A549 (cell line): ENCODE data around the gene PRR14L. TPM values are rescaled to one million over a fixed set of nuclear protein-coding genes. Genes with fewer than 3 reads are reported as not detected.

Experiments used
- ATAC-seq, 2 experiments: fragments of 200-7000 bp in 1 of 2; fragments of >200 bp in 1 of 2; cut with Nextera tagmentation in 1 of 2; cut with Tn5 transposase in 1 of 2; 3 replicates each; pipeline versions ENCODE4 v1.8.0 to v1.9.1; 2018 to 2020; ENCODE audit warnings: mild to moderate bottlenecking in 1 of 2, moderate library complexity in 1 of 2
- CTCF ChIA-PET: fragments of 300-600 bp; sonication (Branson Sonifier 250); formaldehyde crosslinking; extraction: SDS; loops from one replicate; lab custom pipeline; 2021; ENCODE audit warnings: antibody characterized with exemption, inconsistent platforms; lab: Yijun Ruan, JAX
- POLR2A ChIA-PET: fragments of 350-600 bp; formaldehyde crosslinking; extraction: SDS; loops from one replicate; lab custom pipeline; 2021; ENCODE audit warnings: antibody characterized with exemption, inconsistent platforms; lab: Yijun Ruan, JAX
- DNase-seq, 2 experiments: peaks; one replicate each; pipeline versions ENCODE4 v3.0.0 to v3.0.0-alpha.2; 2011 to 2016; ENCODE audit warnings: low read depth in 1 of 2, low spot score in 1 of 2
- FAIRE-seq: peaks from 2 replicates; lab custom pipeline; 2011; peaks lifted over from hg19 to GRCh38; lab: Jason Lieb, UNC
- H3K27ac ChIP-seq, 2 experiments: fragments of >200 bp; sonication (Bioruptor Twin); formaldehyde crosslinking; 3 replicates each; pipeline ENCODE4 v1.5.1; 2016 to 2017
- H3K4me1 ChIP-seq: fragments of >200 bp; sonication (Bioruptor Twin); formaldehyde crosslinking; 3 replicates; pipeline ENCODE4 v1.6.1; 2016
- H3K4me2 ChIP-seq: fragments of >200 bp; sonication (Bioruptor Twin); formaldehyde crosslinking; 3 replicates; pipeline ENCODE4 v1.6.1; 2016
- H3K4me3 ChIP-seq: fragments of >200 bp; sonication (Bioruptor Twin); formaldehyde crosslinking; 3 replicates; pipeline ENCODE4 v1.5.1; 2016
- H3K9me3 ChIP-seq: fragments of >200 bp; sonication (Bioruptor Twin); formaldehyde crosslinking; 3 replicates; pipeline ENCODE4 v1.6.1; 2016
- CBX8 ChIP-seq: fragments of 200-600 bp; sonication (generic); IDR thresholded peaks from 2 replicates; pipeline ENCODE4 v1.6.1; 2016
- CEBPB ChIP-seq, 2 experiments: fragments of >200 bp in 1 of 2; sonication (Bioruptor Twin) in 1 of 2; formaldehyde crosslinking in 1 of 2; IDR thresholded peaks; 2 replicates each; pipeline ENCODE4 v1.6.1; 2012 to 2016
- EHMT2 ChIP-seq: fragments of 200-600 bp; sonication (generic); IDR thresholded peaks from 2 replicates; pipeline ENCODE4 v1.6.1; 2016; ENCODE audit warnings: antibody characterized with exemption, low read depth, mild to moderate bottlenecking, moderate library complexity
- EP300 ChIP-seq, 2 experiments: fragments of >200 bp; sonication (Bioruptor Twin); formaldehyde crosslinking; IDR thresholded peaks; 2 replicates in 1 of 2; 3 replicates in 1 of 2; pipeline ENCODE4 v1.6.1; 2016 to 2017
- ESRRA ChIP-seq: fragments of 150-350 bp; IDR thresholded peaks from 2 replicates; pipeline ENCODE4 v1.6.1; 2014; ENCODE audit warnings: mild to moderate bottlenecking, low read length, borderline replicate concordance
- FOXS1 ChIP-seq: fragments of 250-450 bp; sonication (Bioruptor Pico); IDR thresholded peaks from 2 replicates; pipeline ENCODE4 v1.5.0; 2020; ENCODE audit warnings: mild to moderate bottlenecking, moderate library complexity
- HDAC2 ChIP-seq: fragments of 200-600 bp; sonication (generic); IDR thresholded peaks from 2 replicates; pipeline ENCODE4 v1.6.1; 2016
- HEYL ChIP-seq: fragments of 250-450 bp; sonication (Bioruptor Pico); IDR thresholded peaks from 2 replicates; pipeline ENCODE4 v1.8.0; 2021; ENCODE audit warnings: mild to moderate bottlenecking, moderate library complexity
- KDM1A ChIP-seq: fragments of 200-600 bp; sonication (generic); IDR thresholded peaks from 2 replicates; pipeline ENCODE4 v1.6.1; 2016; ENCODE audit warnings: low read depth, mild to moderate bottlenecking
- MAFK ChIP-seq: fragments of 450-650 bp; IDR thresholded peaks from 2 replicates; pipeline ENCODE4 v1.6.1; 2014; ENCODE audit not compliant: partially characterized antibody
- MAZ ChIP-seq: fragments of 150-350 bp; IDR thresholded peaks from 2 replicates; pipeline ENCODE4 v1.6.1; 2014; ENCODE audit warnings: antibody characterized with exemption, low read depth, low read length, borderline replicate concordance
- NFE2L2 ChIP-seq: fragments of 150-350 bp; conservative IDR thresholded peaks from 2 replicates; pipeline ENCODE4 v1.6.1; 2014; ENCODE audit warnings: low read length
- NPAS2 ChIP-seq: fragments of 250-450 bp; sonication (Bioruptor Pico); IDR thresholded peaks from 2 replicates; pipeline ENCODE4 v1.8.0; 2022; ENCODE audit warnings: mild to moderate bottlenecking, moderate library complexity, borderline replicate concordance
- PHF8 ChIP-seq: fragments of 200-600 bp; sonication (generic); IDR thresholded peaks from 2 replicates; pipeline ENCODE4 v1.6.1; 2016; ENCODE audit warnings: low read depth, mild to moderate bottlenecking, antibody characterized with exemption, moderate library complexity, borderline replicate concordance
- POLR2AphosphoS2 ChIP-seq: conservative IDR thresholded peaks from 2 replicates; pipeline ENCODE4 v1.6.1; 2012; ENCODE audit warnings: low read length, improper control_type of control experiment, inconsistent platforms
- SREBF2 ChIP-seq: fragments of 450-650 bp; IDR thresholded peaks from 2 replicates; pipeline ENCODE4 v1.6.1; 2014; ENCODE audit warnings: mild to moderate bottlenecking, moderate library complexity
- ZC3H11A ChIP-seq: fragments of 450-650 bp; IDR thresholded peaks from 2 replicates; pipeline ENCODE4 v1.6.1; 2014; ENCODE audit warnings: antibody characterized with exemption, mild to moderate bottlenecking
- ZFP36 ChIP-seq: fragments of 450-650 bp; IDR thresholded peaks from 2 replicates; pipeline ENCODE4 v1.6.1; 2014; ENCODE audit warnings: borderline replicate concordance; ENCODE audit not compliant: partially characterized antibody
- ZSCAN20 ChIP-seq: fragments of 250-450 bp; sonication (Bioruptor Pico); IDR thresholded peaks from 2 replicates; pipeline ENCODE4 v1.8.0; 2022; ENCODE audit warnings: mild to moderate bottlenecking, moderate library complexity
- WGBS: methylation state at CpG from one replicate; pipeline ENCODE4 v1.1.6; 2017; ENCODE audit errors: missing lambda C conversion rate; 5-methylcytosine and 5-hydroxymethylcytosine counted together
- polyA plus RNA-seq, 4 experiments: library from polyadenylated mRNA; depleted of rRNA in 3 of 4; stranded (reverse); fragments of >200 nt; fragmentation: RNase III in 1 of 4; extraction: RNeasy Plus Mini Kit Qiagen cat#74134 plus additional on column Dnase treatment in 1 of 4; gene quantifications; 2 replicates in 3 of 4; 3 replicates in 1 of 4; pipeline ENCODE4 v1.2.3, GENCODE V29; 2011 to 2017
- TF ChIP-seq, protein P1 (sequence below): fragments of >200 bp; sonication (Bioruptor Twin); formaldehyde crosslinking; IDR thresholded peaks from 3 replicates; pipeline ENCODE4 v1.6.1; 2016
- TF ChIP-seq, protein P2 (sequence below): fragments of 150-350 bp; IDR thresholded peaks from 2 replicates; pipeline ENCODE4 v1.6.1; 2014; ENCODE audit warnings: low read depth, mild to moderate bottlenecking, low read length
- TF ChIP-seq, protein P3 (sequence below): fragments of 450-650 bp; IDR thresholded peaks from 2 replicates; pipeline ENCODE4 v1.6.1; 2014; ENCODE audit warnings: antibody characterized with exemption

Gene PRR14L
- polyA plus RNA-seq, 2 of the 4 experiments (the other 2 are of a cell fraction): 5.6 to 15.7 TPM

DNA sequence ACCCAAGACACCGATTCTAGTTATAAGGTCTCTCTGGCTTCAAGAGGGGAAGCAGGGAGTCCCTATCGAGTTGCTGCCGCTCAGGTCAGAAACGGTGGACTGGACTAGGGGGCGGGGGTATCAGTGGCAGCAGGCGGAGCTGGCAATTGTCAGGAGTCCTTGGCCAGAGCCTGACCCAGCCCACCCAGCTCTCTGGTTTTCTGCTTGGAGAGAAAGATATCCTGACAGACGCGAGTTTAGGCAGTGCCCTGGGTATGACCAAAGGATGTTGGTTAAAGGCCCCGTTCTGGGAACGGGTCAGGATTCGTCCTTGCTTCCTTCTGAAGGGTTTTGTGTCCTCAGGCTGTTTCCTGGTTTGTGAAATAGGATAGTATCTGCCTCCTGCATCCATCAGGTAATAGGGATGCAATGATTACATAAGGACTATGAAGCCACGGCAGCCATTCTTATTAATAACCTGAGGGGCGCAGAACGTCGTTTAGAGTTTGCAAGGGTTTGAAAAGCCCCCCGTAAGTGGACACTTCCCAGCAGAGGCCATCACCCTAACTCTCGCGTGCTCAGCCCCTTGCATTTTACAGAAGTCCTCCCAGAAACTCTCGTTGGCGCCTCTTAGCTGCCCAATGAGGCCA, 3.2 kb upstream of the PRR14L start:
- peaks cover 22% of the 10 kb centered on the region; the same call in 2 of the 3 replicates for H3K4me1 ChIP-seq
- ATAC-seq (peak; percentile 17 to 31), DNase-seq (peak in 1 of 2 experiments; percentile 5), FAIRE-seq (no peak)
- 55% methylated on average over 17 of the region's 20 CpGs for WGBS
- H3K4me3 ChIP-seq: peak overlapping the region; percentile 82
- ChIA-PET CTCF (interaction anchor here (1.1 kb wide), 2 partner anchors 13 to 87 kb away, joined by 3 to 4 read pairs; no protein-coding TSS in a partner anchor), POLR2A (interaction anchor here (0.9 to 1.4 kb wide), 2 partner anchors 72 to 91 kb away, joined by 3 read pairs; partner anchors contain the start of gene PISD)
- no peaks in the 10 kb centered on the region for H3K9me3 ChIP-seq
- no peak for TF ChIP-seq CBX8
- TF ChIP-seq, protein P1, sequence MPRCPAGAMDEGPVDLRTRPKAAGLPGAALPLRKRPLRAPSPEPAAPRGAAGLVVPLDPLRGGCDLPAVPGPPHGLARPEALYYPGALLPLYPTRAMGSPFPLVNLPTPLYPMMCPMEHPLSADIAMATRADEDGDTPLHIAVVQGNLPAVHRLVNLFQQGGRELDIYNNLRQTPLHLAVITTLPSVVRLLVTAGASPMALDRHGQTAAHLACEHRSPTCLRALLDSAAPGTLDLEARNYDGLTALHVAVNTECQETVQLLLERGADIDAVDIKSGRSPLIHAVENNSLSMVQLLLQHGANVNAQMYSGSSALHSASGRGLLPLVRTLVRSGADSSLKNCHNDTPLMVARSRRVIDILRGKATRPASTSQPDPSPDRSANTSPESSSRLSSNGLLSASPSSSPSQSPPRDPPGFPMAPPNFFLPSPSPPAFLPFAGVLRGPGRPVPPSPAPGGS: no peak
- TF ChIP-seq MAFK: no peak
- TF ChIP-seq CEBPB (IDR thresholded peaks at IDR 0.05): no peak
- H3K4me2 ChIP-seq: peak overlapping the region; percentile 95
- H3K27ac ChIP-seq: peak overlapping the region; percentile 91 to 95

DNA sequence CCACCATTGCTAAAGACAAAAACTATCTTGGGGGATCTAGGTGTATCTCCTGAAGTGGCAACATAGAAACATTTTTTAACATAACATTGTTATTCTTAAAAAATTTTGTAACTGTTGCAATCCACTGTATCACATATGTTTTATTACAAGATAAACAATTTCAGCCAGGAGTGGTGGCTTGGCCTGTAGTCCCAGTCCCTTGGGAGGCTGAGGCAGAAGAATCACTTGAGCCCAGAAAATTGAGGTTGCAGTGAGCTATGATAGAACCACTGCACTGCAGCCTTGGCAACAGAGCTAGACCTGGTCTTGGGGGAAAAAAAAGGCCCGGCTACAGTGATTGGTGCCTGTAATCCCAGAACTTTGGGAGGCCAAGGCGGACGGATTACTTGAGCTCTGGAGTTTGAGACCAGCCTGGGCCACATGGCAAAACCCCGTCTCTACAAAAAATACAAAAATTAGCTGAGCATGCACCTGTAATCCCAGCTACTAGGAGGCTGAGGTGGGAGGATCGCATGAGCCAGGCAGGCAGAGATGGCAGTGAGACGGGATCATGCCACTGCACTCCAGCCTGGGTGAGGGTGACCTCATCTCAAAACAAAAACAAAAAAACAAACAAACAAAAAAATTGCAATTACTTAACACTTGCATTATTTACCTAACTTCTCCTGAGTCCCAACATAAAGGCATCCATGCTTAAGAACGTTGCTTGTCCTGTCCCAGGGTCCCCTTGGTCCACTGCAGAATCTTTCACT, 2.3 kb upstream of the PRR14L start:
- no peak for DNase-seq
- WGBS: 84% methylated on average over 7 of the region's 7 CpGs
- no peak for ATAC-seq
- no peak overlapping the region for H3K4me2 ChIP-seq
- CTCF ChIA-PET: interaction anchor here (0.6 to 0.7 kb wide), 2 partner anchors 75 to 445 kb away, joined by 3 to 4 read pairs; no protein-coding TSS in a partner anchor
- TF ChIP-seq FOXS1 (CRISPR knock-in tag) (no peak), KDM1A (no peak), HDAC2 (no peak), ZC3H11A (no peak), MAZ (no peak), NPAS2 (CRISPR knock-in tag) (no peak), CBX8 (no peak), SREBF2 (no peak), ZSCAN20 (CRISPR knock-in tag) (no peak), HEYL (no peak)
- TF ChIP-seq, protein P2, sequence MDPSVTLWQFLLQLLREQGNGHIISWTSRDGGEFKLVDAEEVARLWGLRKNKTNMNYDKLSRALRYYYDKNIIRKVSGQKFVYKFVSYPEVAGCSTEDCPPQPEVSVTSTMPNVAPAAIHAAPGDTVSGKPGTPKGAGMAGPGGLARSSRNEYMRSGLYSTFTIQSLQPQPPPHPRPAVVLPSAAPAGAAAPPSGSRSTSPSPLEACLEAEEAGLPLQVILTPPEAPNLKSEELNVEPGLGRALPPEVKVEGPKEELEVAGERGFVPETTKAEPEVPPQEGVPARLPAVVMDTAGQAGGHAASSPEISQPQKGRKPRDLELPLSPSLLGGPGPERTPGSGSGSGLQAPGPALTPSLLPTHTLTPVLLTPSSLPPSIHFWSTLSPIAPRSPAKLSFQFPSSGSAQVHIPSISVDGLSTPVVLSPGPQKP: no peak
- TF ChIP-seq, all 56 proteins: peak for 0
- H3K9me3 ChIP-seq: no peaks in the 10 kb centered on the region
- peak overlapping the region in 1 of 2 experiments; percentile 91; a peak in 4 of 6 replicates for H3K27ac ChIP-seq
- H3K4me3 ChIP-seq: no peak overlapping the region
- POLR2A ChIA-PET: no interaction called here
- H3K4me1 ChIP-seq: peaks cover 27% of the 10 kb centered on the region; the same call in 2 of the 3 replicates
- no peak for FAIRE-seq

DNA sequence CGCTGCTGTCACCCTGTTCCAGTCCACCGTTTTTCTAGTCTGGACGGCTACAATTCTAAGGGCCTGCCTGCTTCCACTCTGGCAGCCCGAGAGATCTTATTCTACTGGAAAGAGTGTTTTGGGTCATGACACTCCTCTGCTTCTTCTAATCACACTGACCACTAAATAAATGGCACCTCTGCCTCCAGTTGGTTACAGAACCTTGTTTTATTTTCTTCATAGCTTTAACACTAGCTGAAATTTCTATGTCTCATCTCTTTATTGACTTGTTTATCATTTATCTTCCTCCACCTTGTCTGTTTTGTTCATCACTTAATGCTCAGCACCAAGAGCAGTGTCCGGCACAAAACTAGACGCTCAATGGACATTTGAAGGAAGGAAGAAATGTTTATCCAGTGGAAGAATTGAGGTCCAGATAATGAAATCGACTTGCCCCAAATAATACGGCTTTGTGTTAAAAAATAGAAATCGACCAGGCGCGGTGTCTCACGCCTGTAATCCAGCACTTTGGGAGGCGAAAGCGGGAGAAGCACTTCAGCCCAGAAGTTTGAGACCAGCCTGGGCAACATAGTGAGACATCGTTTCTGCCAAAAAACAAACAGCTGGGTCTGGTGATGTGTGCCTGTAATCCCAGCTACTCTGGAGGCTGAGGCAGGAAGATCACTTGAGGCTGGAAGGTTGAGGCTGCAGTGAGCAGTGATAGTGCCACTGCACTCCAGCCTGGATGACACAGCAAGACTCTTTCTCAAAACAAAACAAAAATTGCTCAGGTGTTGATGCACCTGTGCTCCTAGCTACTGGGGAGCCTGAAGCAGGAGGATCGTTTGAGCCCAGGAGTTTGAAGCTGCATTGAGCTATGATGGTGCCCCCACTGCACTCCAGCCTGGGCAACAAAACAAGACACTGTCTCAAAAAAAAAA, 693 bp upstream of the PRR14L start:
- no peak for TF ChIP-seq EP300 (IDR thresholded peaks at IDR 0.05)
- TF ChIP-seq KDM1A: no peak
- TF ChIP-seq, protein P3, sequence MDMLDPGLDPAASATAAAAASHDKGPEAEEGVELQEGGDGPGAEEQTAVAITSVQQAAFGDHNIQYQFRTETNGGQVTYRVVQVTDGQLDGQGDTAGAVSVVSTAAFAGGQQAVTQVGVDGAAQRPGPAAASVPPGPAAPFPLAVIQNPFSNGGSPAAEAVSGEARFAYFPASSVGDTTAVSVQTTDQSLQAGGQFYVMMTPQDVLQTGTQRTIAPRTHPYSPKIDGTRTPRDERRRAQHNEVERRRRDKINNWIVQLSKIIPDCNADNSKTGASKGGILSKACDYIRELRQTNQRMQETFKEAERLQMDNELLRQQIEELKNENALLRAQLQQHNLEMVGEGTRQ: no peak
- TF ChIP-seq POLR2AphosphoS2: no peak
- TF ChIP-seq FOXS1 (CRISPR knock-in tag): no peak
- TF ChIP-seq NFE2L2: no peak
- TF ChIP-seq ZFP36: no peak
- TF ChIP-seq ESRRA: no peak
- no peak for TF ChIP-seq EHMT2
- no peak for TF ChIP-seq PHF8
- TF ChIP-seq SREBF2: no peak
- TF ChIP-seq, all 56 proteins: peak for 0
- Histone ChIP-seq H3K4me3 (no peak overlapping the region), H3K4me1 (peaks cover 27% of the 10 kb centered on the region; the same call in 2 of the 3 replicates), H3K9me3 (no peaks in the 10 kb centered on the region), H3K4me2 (peak overlapping the region; percentile 71), H3K27ac (peak overlapping the region; percentile 96 to 100)
- no peak for FAIRE-seq
- ATAC-seq: no peak
- 61% methylated on average over 16 of the region's 16 CpGs for WGBS
- ChIA-PET POLR2A (no interaction called here), CTCF (no interaction called here)
- no peak for DNase-seq
